HG03469 (cell line): ENCODE results near the gene CPNE4.

ENCODE experiments used
- ATAC-seq: cut with Tn5 transposase; IDR thresholded peaks from one replicate; pipeline ENCODE4 v1.9.1; 2021; ENCODE audit warnings: mild to moderate bottlenecking, moderate library complexity, moderate number of reproducible peaks; ENCODE audit not compliant: unreplicated experiment

CPNE4 gene

GRCh38 chr3:131705558-131706051, 329.2 kb downstream of the CPNE4 start:
- peak; percentile 83 for ATAC-seq

- no peak for ATAC-seq
Measured at GRCh38 chr3:131705099-131705498, 329.7 kb downstream of the CPNE4 start.

- no peak for ATAC-seq
Measured at GRCh38 chr3:131704098-131704497, 330.7 kb downstream of the CPNE4 start.

- ATAC-seq, result no peak
Measured at GRCh38 chr3:131702146-131702545, 332.7 kb downstream of the CPNE4 start.

- no peak for ATAC-seq
Measured at GRCh38 chr3:131701153-131701770, 333.6 kb downstream of the CPNE4 start.

- no peak for ATAC-seq
Measured at GRCh38 chr3:131699001-131699400, 335.8 kb downstream of the CPNE4 start.

- no peak for ATAC-seq
Measured at GRCh38 chr3:131694376-131694775, 340.4 kb downstream of the CPNE4 start.

GRCh38 chr3:131692356-131692755, 342.5 kb downstream of the CPNE4 start:
- ATAC-seq, result no peak

- ATAC-seq, result no peak
Measured at GRCh38 chr3:131690800-131691199, 344.0 kb downstream of the CPNE4 start.

- ATAC-seq, result no peak
Measured at GRCh38 chr3:131688370-131688769, 346.4 kb downstream of the CPNE4 start.

GRCh38 chr3:131669600-131669999, 365.2 kb downstream of the CPNE4 start:
- no peak for ATAC-seq

- no peak for ATAC-seq
Measured at GRCh38 chr3:131658771-131659170, 376.0 kb downstream of the CPNE4 start.

GRCh38 chr3:131658115-131658514, 376.7 kb downstream of the CPNE4 start:
- ATAC-seq, result no peak

GRCh38 chr3:131655070-131655690, 379.6 kb downstream of the CPNE4 start:
- ATAC-seq, result no peak

GRCh38 chr3:131645638-131646037, 389.2 kb downstream of the CPNE4 start:
- ATAC-seq, result no peak

GRCh38 chr3:131636266-131636775, 398.5 kb downstream of the CPNE4 start:
- ATAC-seq, result no peak

GRCh38 chr3:131630807-131631206, 404.0 kb downstream of the CPNE4 start:
- no peak for ATAC-seq

GRCh38 chr3:131630097-131630496, 404.7 kb downstream of the CPNE4 start:
- peak; percentile 97 for ATAC-seq

GRCh38 chr3:131623431-131623830, 411.4 kb downstream of the CPNE4 start:
- no peak for ATAC-seq

GRCh38 chr3:131622726-131623125, 412.1 kb downstream of the CPNE4 start:
- no peak for ATAC-seq

GRCh38 chr3:131620977-131621376, 413.8 kb downstream of the CPNE4 start:
- no peak for ATAC-seq

GRCh38 chr3:131619821-131620220, 415.0 kb downstream of the CPNE4 start:
- no peak for ATAC-seq
